ENCODE data around the gene TNKS1BP1.
A peak's percentile ranks its signal among the peaks of the same experiment; 100 is the strongest.
"Not testable (repeated sequence)": the region's sequence is repeated elsewhere in the genome, so short reads cannot be mapped to it uniquely, and the experiment has no call there.

Gene TNKS1BP1

DNA sequence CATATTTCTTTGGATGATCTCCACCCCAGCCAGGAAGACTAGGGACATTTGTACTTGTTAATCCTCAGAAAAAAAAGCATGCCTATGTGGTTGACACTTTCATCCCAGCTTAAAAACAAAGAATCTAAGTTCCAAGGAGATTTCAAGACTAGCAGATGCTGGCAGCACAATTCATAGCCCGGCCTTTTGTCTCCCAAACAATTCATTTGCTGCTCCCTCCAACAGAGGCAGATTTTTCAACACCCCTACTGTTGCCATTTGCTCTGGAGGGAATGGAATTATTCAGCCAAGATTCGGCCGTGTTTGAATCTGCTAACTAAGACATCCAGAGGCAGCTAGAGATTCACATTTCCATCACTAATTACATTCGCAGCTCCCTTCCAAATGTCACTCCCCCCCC lies 28.7 kb upstream of the TNKS1BP1 start:
- DNase-seq (ENCODE audit: low read depth) = no peak

DNA sequence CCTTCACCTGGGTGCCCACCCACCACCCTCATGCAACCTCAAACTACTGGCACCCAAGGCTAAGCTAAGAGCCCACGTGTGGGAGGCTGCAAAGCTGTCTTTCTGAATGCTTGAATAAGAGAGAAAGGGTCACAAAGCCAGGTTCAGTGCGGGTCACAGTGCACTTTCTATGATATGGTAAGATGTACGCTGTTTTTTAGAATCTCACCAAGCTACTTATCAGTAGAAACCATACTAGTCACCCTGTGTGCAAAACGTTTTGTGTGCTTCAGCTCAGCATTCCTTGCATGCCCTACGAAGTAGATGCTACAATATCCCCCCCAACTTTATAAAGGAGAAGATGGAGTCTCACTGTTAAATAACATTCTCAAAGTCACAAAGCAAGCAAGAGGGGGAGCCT lies 28.3 kb upstream of the TNKS1BP1 start:
- no peak for DNase-seq (ENCODE audit: low read depth)

GRCh38 chr11:57349491-57350274 lies 24.9 kb upstream of the TNKS1BP1 start:
- peak; percentile 38 for DNase-seq (ENCODE audit: low read depth)

- no peak for DNase-seq (ENCODE audit: low read depth)
Observed at GRCh38 chr11:57348636-57349313, 24.0 kb upstream of the TNKS1BP1 start.

GRCh38 chr11:57348052-57348451 lies 23.3 kb upstream of the TNKS1BP1 start:
- no peak for DNase-seq (ENCODE audit: low read depth)

- DNase-seq (ENCODE audit: low read depth) = no peak
Observed at GRCh38 chr11:57347336-57347735, 22.6 kb upstream of the TNKS1BP1 start.

GRCh38 chr11:57345555-57346211 lies 20.9 kb upstream of the TNKS1BP1 start:
- DNase-seq (ENCODE audit: low read depth) = peak; percentile 53

GRCh38 chr11:57344826-57345225 lies 20.1 kb upstream of the TNKS1BP1 start:
- DNase-seq (ENCODE audit: low read depth) = no peak

DNA sequence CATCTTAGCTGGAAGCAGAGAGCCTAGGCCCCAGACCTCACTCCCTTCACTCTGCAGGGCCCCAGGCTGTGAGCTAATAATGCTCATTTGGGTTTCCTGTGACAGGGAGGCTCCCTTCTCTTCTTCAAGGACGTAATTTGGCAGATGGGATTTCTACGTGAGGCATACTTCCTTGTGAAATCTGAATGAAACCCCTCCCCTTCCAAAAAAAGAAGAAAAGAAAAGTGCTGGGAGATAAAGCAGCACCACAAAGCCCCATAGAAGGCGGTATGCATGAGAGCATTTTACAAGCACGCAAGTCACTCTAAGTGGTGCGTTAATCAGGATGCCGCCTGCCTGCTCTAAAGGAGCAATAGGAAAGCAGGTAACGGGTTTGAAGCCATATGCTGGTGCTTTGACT lies 19.1 kb upstream of the TNKS1BP1 start:
- DNase-seq (ENCODE audit: low read depth) = no peak

GRCh38 chr11:57342702-57343101 lies 17.9 kb upstream of the TNKS1BP1 start:
- no peak for DNase-seq (ENCODE audit: low read depth)

DNA sequence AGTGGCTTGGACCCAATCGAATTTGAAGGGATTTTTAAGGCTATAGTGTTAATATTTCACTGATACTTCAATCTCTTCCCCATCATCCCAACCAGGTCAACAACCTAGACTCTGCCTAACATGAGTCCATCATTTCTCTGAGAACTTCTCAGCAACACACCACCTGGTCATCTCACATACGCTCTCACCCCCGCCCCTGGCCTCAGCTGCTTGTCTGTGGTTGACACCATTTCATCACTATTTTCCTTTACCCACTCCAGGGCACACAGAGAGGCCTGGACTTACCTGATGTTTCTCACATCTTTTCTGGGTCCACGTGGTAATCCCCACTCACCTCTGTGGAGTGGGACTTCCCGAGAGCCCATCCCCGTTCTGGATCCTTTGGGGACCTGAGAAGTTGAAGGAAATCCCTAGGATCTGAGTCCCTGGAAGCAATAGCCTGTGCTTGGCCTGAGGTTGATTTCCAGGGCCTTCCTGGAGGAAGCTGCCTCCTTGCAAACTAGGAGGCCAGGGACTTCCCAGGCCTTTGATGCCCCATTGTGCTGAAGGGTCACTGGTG lies 16.6 kb upstream of the TNKS1BP1 start:
- DNase-seq (ENCODE audit: low read depth) = no peak

GRCh38 chr11:57340039-57340615 lies 15.4 kb upstream of the TNKS1BP1 start:
- no peak for DNase-seq (ENCODE audit: low read depth)

DNA sequence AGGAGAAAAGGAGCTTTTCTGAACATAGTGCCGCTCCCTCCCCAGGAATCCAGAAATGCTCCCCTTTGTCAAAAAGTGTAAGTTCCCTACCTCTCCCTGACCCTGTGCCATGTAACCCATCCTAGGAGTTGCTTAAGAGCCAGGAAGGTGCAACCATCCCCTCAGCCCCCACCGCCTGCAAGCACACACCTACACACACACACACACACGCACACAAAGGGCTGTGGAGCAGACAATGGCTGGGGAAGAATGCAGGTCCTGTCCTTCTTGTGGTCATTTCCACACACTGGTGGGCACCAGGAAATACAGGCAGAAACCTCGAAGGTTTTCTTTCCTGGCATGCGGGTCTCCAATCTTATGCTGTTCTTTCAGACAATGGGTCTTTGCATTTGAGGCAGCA lies 14.6 kb upstream of the TNKS1BP1 start:
- no peak for DNase-seq (ENCODE audit: low read depth)

DNA sequence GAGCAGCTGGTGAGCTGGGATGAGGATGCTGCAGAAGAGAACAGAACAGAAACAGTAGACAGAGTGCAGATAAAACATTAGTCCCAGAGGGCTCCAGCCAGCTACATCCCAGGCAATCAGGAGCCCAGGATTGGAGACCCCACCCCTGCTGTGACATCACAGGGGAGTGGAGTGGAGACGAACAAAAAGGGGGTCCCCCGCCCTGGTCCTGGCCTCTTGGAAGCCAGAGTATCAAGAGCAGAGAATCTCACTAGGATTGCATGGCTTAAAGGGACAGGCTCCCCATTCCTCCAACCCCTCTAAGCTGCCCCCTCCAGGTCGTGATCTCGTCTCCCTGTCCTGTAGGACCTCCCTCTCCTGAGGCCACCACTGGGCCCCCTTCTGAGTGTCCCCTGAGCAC lies 13.4 kb upstream of the TNKS1BP1 start, which contains the start of gene P2RX3:
P2RX3 (plus strand) TSS at position 211 of the 400 bp plus-strand sequence. CDS start 199 bp downstream, outside the sequence.
- DNase-seq (ENCODE audit: low read depth) = no peak

DNA sequence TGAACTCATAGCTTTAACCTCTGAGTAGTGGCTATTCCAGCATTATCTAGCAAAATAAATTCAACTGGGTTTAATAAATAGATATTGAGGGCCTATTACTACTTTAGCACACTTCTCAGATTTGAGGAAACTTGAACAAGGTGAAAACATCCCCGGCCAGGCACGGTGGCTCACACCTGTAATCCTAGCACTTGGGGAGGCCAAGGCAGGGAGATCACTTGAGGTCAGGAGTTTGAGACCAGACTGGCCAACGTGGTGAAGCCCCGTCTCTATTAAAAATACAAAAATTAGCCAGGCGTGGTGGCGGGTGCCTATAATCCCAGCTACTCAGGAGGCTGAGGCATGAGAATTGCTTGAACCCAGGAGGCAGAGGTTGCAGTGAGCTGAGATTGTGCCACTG lies 12.1 kb upstream of the TNKS1BP1 start:
- not testable (repeated sequence) for DNase-seq (ENCODE audit: low read depth)

DNA sequence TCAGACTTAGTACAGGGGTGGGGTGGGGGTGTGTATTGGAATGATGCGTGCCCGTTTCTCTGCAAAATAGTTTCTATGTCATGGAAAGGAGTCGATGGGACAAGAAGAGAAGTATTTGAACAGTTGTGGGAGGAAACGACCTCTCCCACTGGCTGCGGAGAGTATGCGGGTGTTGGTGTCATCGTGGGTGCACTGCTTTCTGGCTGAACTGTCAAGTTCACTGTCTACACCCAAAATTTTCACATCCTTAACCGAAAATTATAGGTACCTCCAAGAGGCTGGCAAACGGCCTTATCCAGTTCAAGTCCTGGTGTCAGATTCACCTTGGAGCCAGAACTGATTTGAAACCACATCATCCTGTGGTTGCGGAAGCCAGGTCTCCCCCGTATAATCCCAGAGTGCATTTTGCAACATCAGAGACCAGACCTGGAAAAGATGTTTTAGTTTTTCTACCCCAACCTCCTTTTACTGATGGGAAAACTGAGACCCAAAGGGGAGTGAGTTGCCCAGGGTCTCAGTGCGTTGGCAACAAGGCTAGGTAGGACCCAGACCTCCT lies 11.4 kb upstream of the TNKS1BP1 start:
- DNase-seq (ENCODE audit: low read depth) = no peak

DNA sequence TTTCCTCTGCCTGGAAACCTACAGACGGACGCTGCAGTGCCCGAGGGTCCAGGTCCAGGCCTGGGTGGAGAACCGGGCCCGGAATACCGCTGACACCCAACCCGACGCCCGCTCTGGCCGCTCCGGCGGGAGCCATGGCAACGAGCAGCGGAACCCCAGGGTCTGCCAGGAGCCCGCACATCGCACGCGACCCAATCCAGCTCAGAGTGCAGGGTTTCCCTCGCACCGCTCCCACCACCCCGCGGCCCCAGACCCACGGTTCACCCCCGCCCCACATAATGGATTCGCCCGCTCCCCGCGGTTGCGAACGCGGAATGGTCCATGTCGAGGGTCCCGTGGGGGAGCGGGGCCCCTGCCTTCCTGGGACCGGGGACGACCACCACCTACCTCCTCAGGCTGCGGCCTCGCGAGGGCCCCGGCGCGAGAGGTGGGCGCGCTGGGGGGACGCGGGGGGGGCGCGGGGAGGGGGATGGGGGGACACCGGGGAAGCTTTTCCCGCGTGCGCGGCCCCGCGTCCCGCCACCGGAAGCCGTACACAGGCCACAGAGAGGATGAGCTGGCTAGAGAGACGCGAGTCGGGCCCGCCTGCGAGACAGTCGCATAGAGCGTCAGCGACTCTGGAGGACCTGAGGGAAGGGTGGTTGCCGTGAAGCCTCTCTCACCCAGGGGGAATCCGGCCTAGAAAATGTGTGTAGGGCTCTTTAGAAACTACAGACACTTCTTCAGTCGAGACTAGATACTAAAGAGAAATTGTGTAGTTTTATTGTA lies 10.8 kb upstream of the TNKS1BP1 start, which contains the start of gene SSRP1:
SSRP1 (minus strand) TSS at position 550 of the 768 bp plus-strand sequence. CDS start 771 bp downstream, outside the sequence.
- peak; percentile 67 for DNase-seq (ENCODE audit: low read depth)

DNA sequence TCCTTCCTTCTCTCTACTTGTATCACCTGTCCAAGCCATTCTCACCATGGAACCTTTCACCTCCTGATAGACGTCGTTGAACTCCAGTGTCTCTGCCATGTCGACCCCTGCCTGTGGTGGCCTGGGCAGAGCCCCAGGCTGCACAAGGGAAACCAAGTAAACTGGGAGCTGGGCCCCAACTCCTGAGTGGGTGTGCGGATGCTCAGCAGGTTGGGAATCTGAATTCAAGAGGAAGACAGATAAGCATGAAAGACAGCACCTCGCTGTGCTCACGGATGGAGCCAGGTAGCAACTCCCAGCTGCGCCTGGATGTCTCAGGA lies 10.2 kb upstream of the TNKS1BP1 start:
- DNase-seq (ENCODE audit: low read depth) = no peak

DNA sequence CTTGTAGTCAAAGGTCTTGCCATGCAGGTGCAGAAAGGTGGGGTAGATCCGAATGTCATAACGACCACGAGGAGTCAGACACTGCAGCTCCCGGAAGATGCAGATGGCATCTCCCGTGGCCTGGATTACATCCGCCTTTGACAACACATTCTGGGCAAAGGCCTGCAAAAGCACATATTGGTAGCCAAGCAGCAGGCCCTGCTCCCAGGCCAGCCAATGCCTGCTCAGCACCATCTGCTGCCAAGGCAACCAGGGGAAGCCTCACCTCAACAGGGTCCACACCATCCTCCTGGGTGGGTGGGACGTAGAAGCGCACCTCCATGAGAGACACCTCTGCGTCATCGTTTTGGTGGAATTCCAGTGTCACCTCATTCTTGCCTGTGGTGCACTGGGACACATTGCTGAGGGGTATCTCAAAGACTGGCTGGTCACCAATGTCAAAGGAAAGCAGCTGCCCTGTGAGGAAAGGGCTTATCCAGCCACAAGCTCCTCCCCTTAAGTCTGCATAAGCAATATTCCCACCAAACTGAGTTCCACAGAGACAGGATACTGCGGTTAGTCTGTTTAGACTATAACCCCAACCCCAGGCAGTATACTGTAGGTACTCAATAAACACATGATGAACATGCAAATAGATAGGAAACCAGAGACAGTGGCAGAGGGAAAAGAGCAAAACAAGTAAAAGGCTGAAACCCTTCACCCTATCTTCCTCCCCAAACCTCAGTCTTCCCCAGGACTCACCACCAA lies 8.1 kb upstream of the TNKS1BP1 start:
- DNase-seq (ENCODE audit: low read depth) = no peak

DNA sequence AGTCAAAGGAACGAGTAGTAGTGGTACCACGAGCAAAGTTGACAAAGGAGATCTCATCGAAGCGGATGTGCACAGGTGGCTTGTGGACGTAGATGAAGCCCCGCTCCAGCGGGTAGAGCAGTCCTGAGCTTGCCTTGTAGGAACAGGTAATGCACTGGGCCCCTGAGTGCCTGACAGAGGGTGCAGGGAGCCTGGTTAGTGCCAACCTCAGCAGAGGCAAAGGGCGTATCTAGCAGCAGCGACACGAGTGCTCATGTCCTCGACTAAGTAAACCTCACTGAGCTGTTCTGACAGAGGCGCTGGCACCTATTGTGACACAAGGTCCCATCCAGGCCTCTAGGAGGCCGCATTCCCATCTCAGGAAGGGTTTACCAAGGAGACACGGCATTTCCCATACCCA lies 7.0 kb upstream of the TNKS1BP1 start:
- DNase-seq (ENCODE audit: low read depth) = no peak

All from stimulated activated CD8-positive, alpha-beta memory T cell treated with anti-CD3 and anti-CD28 coated beads, Interleukin-15, amount 100 ng/mL, for 1 hour (primary cell).